GM19238 (cell line): ENCODE results near the gene PTTG1IP2.

ENCODE experiments used
- DNase-seq: peaks from one replicate; pipeline ENCODE4 v3.0.0; 2011; ENCODE audit warnings: low spot score; ENCODE audit not compliant: insufficient read length

The PTTG1IP2 gene

DNA sequence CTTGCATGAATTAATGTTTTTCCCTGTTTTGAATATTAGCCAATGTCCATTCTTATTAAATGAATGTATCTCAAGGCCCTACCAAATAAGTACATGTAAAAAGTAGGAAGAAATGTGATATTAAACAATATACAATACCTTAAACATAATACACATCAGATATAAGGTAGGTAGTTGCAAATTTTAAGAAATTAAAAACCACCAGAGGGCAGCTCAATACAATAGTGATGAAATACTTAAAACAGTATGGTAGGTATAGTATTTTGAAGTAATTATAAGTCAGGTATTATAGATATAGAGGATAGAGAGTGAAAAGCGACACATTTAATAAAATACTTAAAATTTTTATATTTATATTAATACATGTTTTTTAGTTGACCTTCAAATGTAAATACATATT is 83.1 kb downstream of the PTTG1IP2 start:
- DNase-seq = no peak

DNA sequence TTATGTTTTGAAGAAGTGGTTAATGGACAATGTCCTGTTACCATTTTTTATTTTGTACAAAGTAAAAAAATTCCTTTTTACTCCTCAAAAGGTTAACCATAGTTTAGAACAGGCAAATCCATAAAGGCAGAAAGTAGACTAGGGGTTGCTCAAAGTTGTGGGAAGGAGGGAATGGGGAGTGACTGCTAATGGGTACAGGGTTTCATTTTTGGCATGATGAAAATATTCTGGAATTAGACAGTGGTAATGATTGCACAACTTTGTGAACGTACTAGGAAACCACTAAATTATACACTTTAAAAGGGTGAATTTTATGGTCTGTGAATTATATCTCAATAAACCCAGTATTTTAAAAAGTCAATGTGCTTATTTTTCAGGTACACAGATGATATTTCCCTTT is 91.3 kb downstream of the PTTG1IP2 start:
- no peak for DNase-seq
